ENCODE results near the gene EGLN3.

DNA sequence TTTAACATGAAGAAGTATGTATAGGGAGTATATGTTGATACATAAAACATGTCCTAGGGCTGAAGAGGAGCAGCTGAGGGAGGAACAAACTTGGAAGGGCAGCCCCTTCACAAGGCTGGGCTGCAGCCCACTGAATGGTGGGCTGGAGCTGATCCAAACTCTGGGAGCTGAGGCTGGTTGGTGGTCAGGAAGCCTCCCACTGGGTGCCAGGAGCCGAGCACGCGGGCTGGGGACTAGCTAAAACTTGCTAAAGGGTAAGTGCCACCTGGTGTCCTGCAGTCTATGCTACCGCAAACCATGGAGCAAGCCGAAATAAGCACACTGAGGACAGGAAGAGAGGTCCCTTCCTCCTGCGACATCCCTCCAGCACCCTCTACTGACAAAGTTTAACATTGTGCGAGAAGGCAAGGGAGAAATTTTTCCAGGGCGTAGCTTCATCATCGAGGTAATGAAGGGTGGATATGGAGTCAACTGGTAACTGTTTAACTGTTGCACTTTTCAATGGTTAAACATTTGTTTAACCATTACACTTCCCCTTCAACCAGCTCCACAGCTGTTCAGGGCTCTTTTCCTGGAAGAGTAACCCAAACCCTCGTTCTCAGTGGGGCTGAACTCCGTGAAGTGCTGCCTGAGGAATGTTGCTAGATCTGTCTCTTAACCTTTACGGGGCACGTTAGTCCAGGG lies 42.2 kb downstream of the EGLN3 start:
- TF ChIP-seq POLR2AphosphoS5 (IDR thresholded peaks at IDR 0.05; ENCODE audit: insufficient read depth in 1 of 2, low read depth in 1 of 2): no peak
- TF ChIP-seq CTCF (IDR thresholded peaks at IDR 0.05): no peak
- TF ChIP-seq POLR2A (IDR thresholded peaks at IDR 0.05): no peak
